Prostate gland (tissue), 2 donors: ENCODE data around the gene MAB21L3.

Source experiments
- CTCF ChIP-seq, 4 experiments: fragments of 200-600 bp in 2 of 4; fragments of 450-650 bp in 2 of 4; sonication (generic) in 2 of 4; IDR thresholded peaks; 1 replicate in 3 of 4; 2 replicates in 1 of 4; pipeline ENCODE4 v1.5.1; 2016 to 2019; ENCODE audit warnings: antibody characterized with exemption in 4 of 4, mild to moderate bottlenecking in 2 of 4, moderate library complexity in 2 of 4
- POLR2A ChIP-seq: fragments of 450-650 bp; IDR thresholded peaks from one replicate; pipeline ENCODE4 v1.6.1; 2016; ENCODE audit warnings: antibody characterized with exemption, mild to moderate bottlenecking

- TF ChIP-seq CTCF (IDR thresholded peaks at IDR 0.05) (no peak), POLR2A (no peak)
Measured at GRCh38 chr1:116166011-116166571, 54.9 kb downstream of the MAB21L3 start.
